ENCODE results near the gene CRHR1.

CRHR1 gene

GRCh38 chr17:45837187-45837586 is 53.1 kb downstream of the CRHR1 start:
- CTCF ChIA-PET: interaction anchor here (0.8 kb wide), 1 partner anchor 15 kb away, joined by 3 read pairs; no protein-coding TSS in a partner anchor
- Histone ChIP-seq H3K4me1 (ENCODE audit: control insufficient read depth, insufficient read depth, low read length) (no peaks in the 10 kb centered on the region), H3K4me3 (ENCODE audit: low read depth, low read length) (no peak overlapping the region), H3K36me3 (ENCODE audit: control insufficient read depth in 2 of 2, insufficient read depth in 1 of 2, low read length in 2 of 2) (no peaks in the 10 kb centered on the region), H3K9me3 (ENCODE audit: control insufficient read depth, insufficient read depth, low read depth, low read length) (no peaks in the 10 kb centered on the region), H3K27ac (ENCODE audit: extremely low read depth, low read depth, low read length) (no peak overlapping the region)
- POLR2A ChIA-PET: no interaction called here
- TF ChIP-seq SP3 (tag by site-specific recombination; IDR thresholded peaks at IDR 0.05) (no peak), ZNF121 (tag by site-specific recombination; IDR thresholded peaks at IDR 0.05) (no peak), ZNF571 (tag by site-specific recombination; IDR thresholded peaks at IDR 0.05) (no peak), ZNF280D (tag by site-specific recombination; IDR thresholded peaks at IDR 0.05) (no peak), GLI2 (tag by site-specific recombination; IDR thresholded peaks at IDR 0.05; ENCODE audit: borderline replicate concordance, low read depth) (no peak), ZNF16 (tag by site-specific recombination; IDR thresholded peaks at IDR 0.05; ENCODE audit: low read depth) (no peak), YY1 (tag by site-specific recombination; IDR thresholded peaks at IDR 0.05) (no peak), ZNF266 (tag by site-specific recombination; IDR thresholded peaks at IDR 0.05; ENCODE audit: low read depth) (no peak), ZSCAN18 (tag by site-specific recombination; IDR thresholded peaks at IDR 0.05) (no peak)

- ChIA-PET POLR2A (interaction anchor here (0.6 kb wide), 1 partner anchor 1194 kb away, joined by 3 read pairs; no protein-coding TSS in a partner anchor), CTCF (interaction anchor here (1.3 to 4.5 kb wide), 2 partner anchors 15 to 560 kb away, joined by 3 to 25 read pairs; no protein-coding TSS in a partner anchor)
- H3K27ac ChIP-seq (ENCODE audit: extremely low read depth, low read depth, low read length): no peak overlapping the region
- no peaks in the 10 kb centered on the region for H3K9me3 ChIP-seq (ENCODE audit: control insufficient read depth, insufficient read depth, low read depth, low read length)
- H3K36me3 ChIP-seq (ENCODE audit: control insufficient read depth in 2 of 2, insufficient read depth in 1 of 2, low read length in 2 of 2): no peaks in the 10 kb centered on the region
- H3K4me1 ChIP-seq (ENCODE audit: control insufficient read depth, insufficient read depth, low read length): no peaks in the 10 kb centered on the region
- no peak overlapping the region for H3K4me3 ChIP-seq (ENCODE audit: low read depth, low read length)
- TF ChIP-seq ZNF433 (tag by site-specific recombination; IDR thresholded peaks at IDR 0.05; ENCODE audit: low read depth) (no peak), ZNF341 (tag by site-specific recombination; IDR thresholded peaks at IDR 0.05; ENCODE audit: low read depth) (peak; percentile 85)
These were observed 53.5 kb downstream of the CRHR1 start for GRCh38 chr17:45837603-45838002.

- Histone ChIP-seq H3K9me3 (ENCODE audit: control insufficient read depth, insufficient read depth, low read depth, low read length) (no peaks in the 10 kb centered on the region), H3K4me3 (ENCODE audit: low read depth, low read length) (no peak overlapping the region), H3K4me1 (ENCODE audit: control insufficient read depth, insufficient read depth, low read length) (no peaks in the 10 kb centered on the region), H3K27ac (ENCODE audit: extremely low read depth, low read depth, low read length) (no peak overlapping the region), H3K36me3 (ENCODE audit: control insufficient read depth in 2 of 2, insufficient read depth in 1 of 2, low read length in 2 of 2) (no peaks in the 10 kb centered on the region)
- TF ChIP-seq ZNF404 (tag by site-specific recombination; IDR thresholded peaks at IDR 0.05) (no peak), ZIC2 (tag by site-specific recombination; IDR thresholded peaks at IDR 0.05) (no peak), ZNF248 (tag by site-specific recombination; IDR thresholded peaks at IDR 0.05) (no peak), RBAK (tag by site-specific recombination; IDR thresholded peaks at IDR 0.05) (no peak), ZNF555 (tag by site-specific recombination; conservative IDR thresholded peaks at IDR 0.05) (no peak), ZNF138 (tag by site-specific recombination; IDR thresholded peaks at IDR 0.05; ENCODE audit: borderline replicate concordance) (no peak), ZNF140 (tag by site-specific recombination; IDR thresholded peaks at IDR 0.05) (no peak), YY1 (tag by site-specific recombination; IDR thresholded peaks at IDR 0.05) (no peak), ZNF221 (tag by site-specific recombination; IDR thresholded peaks at IDR 0.05; ENCODE audit: borderline replicate concordance) (no peak), ZNF843 (tag by site-specific recombination; IDR thresholded peaks at IDR 0.05) (no peak), ZNF341 (tag by site-specific recombination; IDR thresholded peaks at IDR 0.05; ENCODE audit: low read depth) (no peak), IKZF3 (tag by site-specific recombination; IDR thresholded peaks at IDR 0.05) (no peak), ZXDB (tag by site-specific recombination; IDR thresholded peaks at IDR 0.05) (no peak), KLF8 (tag by site-specific recombination; IDR thresholded peaks at IDR 0.05) (no peak), ZNF701 (tag by site-specific recombination; IDR thresholded peaks at IDR 0.05) (no peak), MZF1 (tag by site-specific recombination; IDR thresholded peaks at IDR 0.05; ENCODE audit: borderline replicate concordance) (no peak), ZNF239 (tag by site-specific recombination; IDR thresholded peaks at IDR 0.05) (no peak), ZNF677 (tag by site-specific recombination; IDR thresholded peaks at IDR 0.05) (no peak), ZBTB7A (tag by site-specific recombination; IDR thresholded peaks at IDR 0.05; ENCODE audit: low read depth) (no peak), ZNF114 (tag by site-specific recombination; IDR thresholded peaks at IDR 0.05) (no peak)
- ChIA-PET CTCF (interaction anchor here (1.3 to 4.5 kb wide), 3 partner anchors 14 to 562 kb away, joined by 3 to 25 read pairs (median 10); no protein-coding TSS in a partner anchor), POLR2A (no interaction called here)
These were observed 54.7 kb downstream of the CRHR1 start for GRCh38 chr17:45838751-45839295.
